Common myeloid progenitor, CD34-positive (primary cell): ENCODE data around the gene PIP5KL1.
A peak's percentile ranks its signal among the peaks of the same experiment; 100 is the strongest.

ENCODE experiments used
- CTCF ChIA-PET: fragments of 350-600 bp; sonication (Branson Sonifier 250); formaldehyde crosslinking; loops from one replicate; lab custom pipeline; 2021; ENCODE audit warnings: antibody characterized with exemption; lab: Charles Lee
- POLR2A ChIA-PET: fragments of 350-600 bp; sonication (Branson Sonifier 250); formaldehyde crosslinking; loops from one replicate; lab custom pipeline; 2021; ENCODE audit warnings: antibody characterized with exemption; lab: Charles Lee
- DNase-seq, 3 donors: peaks; one replicate each; pipeline versions ENCODE4 v3.0.0 to v3.0.0-alpha.2; 2013
- H3K27ac ChIP-seq, 2 experiments: 1 replicate in 1 of 2; 2 replicates in 1 of 2; pipeline ENCODE4 v1.7.0; 2013; ENCODE audit warnings: inconsistent platforms in 2 of 2, low read length in 2 of 2, mild to moderate bottlenecking in 2 of 2, low read depth in 1 of 2, moderate library complexity in 1 of 2; ENCODE audit not compliant: severe bottlenecking in 2 of 2, insufficient read depth in 1 of 2, poor library complexity in 1 of 2
- H3K27me3 ChIP-seq, 5 experiments: replicated peaks in 2 of 5; 1 replicate in 3 of 5; 2 replicates in 2 of 5; pipeline versions ENCODE4 v1.6.1 to v1.7.0; 2013; ENCODE audit warnings: low read length in 4 of 5, mild to moderate bottlenecking in 2 of 5, moderate library complexity in 2 of 5, inconsistent platforms in 1 of 5; ENCODE audit not compliant: insufficient read depth in 5 of 5, control insufficient read depth in 4 of 5
- H3K36me3 ChIP-seq, 4 experiments: 1 replicate in 2 of 4; 2 replicates in 2 of 4; pipeline versions ENCODE4 v1.6.1 to v1.7.0; 2013; ENCODE audit warnings: low read length in 3 of 4, control low read depth in 1 of 4, mild to moderate bottlenecking in 1 of 4; ENCODE audit not compliant: control insufficient read depth in 4 of 4, insufficient read depth in 4 of 4
- H3K4me1 ChIP-seq, 4 experiments: 1 replicate in 3 of 4; 2 replicates in 1 of 4; pipeline versions ENCODE4 v1.6.1 to v1.7.1; 2013; ENCODE audit warnings: low read length in 3 of 4, mild to moderate bottlenecking in 3 of 4, control low read depth in 1 of 4, inconsistent platforms in 1 of 4, moderate library complexity in 1 of 4; ENCODE audit not compliant: control insufficient read depth in 4 of 4, insufficient read depth in 4 of 4; ENCODE audit errors: control extremely low read depth in 1 of 4
- H3K4me3 ChIP-seq, 7 experiments: 1 replicate in 4 of 7; 2 replicates in 3 of 7; pipeline versions ENCODE4 v1.5.1 to v1.7.0; 2013; ENCODE audit warnings: mild to moderate bottlenecking in 7 of 7, low read length in 6 of 7, moderate library complexity in 6 of 7, inconsistent platforms in 2 of 7, low read depth in 2 of 7, control low read depth in 1 of 7; ENCODE audit not compliant: insufficient read depth in 4 of 7, control insufficient read depth in 1 of 7; ENCODE audit errors: extremely low read depth in 1 of 7
- H3K9me3 ChIP-seq, 5 experiments: 1 replicate in 4 of 5; 2 replicates in 1 of 5; pipeline versions ENCODE4 v1.6.1 to v1.7.1; 2013; ENCODE audit warnings: low read length in 4 of 5, mild to moderate bottlenecking in 2 of 5, inconsistent platforms in 1 of 5, low read depth in 1 of 5, moderate library complexity in 1 of 5; ENCODE audit not compliant: control insufficient read depth in 4 of 5, insufficient read depth in 2 of 5; ENCODE audit errors: control extremely low read depth in 1 of 5
- WGBS: methylation state at CpG from one replicate; pipeline ENCODE4 v1.1.5; 2013; ENCODE audit not compliant: insufficient coverage; 5-methylcytosine and 5-hydroxymethylcytosine counted together

The PIP5KL1 gene

GRCh38 chr9:127880143-127880542 lies 50.4 kb downstream of the PIP5KL1 start:
- ChIA-PET POLR2A (interaction anchor here (0.6 kb wide), 1 partner anchor 83 kb away, joined by 4 read pairs; no protein-coding TSS in a partner anchor), CTCF (interaction anchor here (2.9 to 3.5 kb wide), 2 partner anchors 9 to 35 kb away, joined by 12 to 33 read pairs; partner anchors contain the start of gene ST6GALNAC4)
- Histone ChIP-seq H3K9me3 (no peaks in the 10 kb centered on the region), H3K27ac (no peak overlapping the region), H3K4me1 (peaks cover under 1 to 49% (median 42%) of the 10 kb centered on the region in 4 experiments), H3K27me3 (peaks cover 0 to 3% (median 0%) of the 10 kb centered on the region in 5 experiments), H3K4me3 (no peak overlapping the region), H3K36me3 (peaks cover 0 to 8% (median 0%) of the 10 kb centered on the region in 4 experiments)
- no CpG with 5 or more reads among the region's 8 CpGs for WGBS
- no peak for DNase-seq

GRCh38 chr9:127878652-127879390 lies 51.8 kb downstream of the PIP5KL1 start:
- 65% methylated on average over 4 of the region's 8 CpGs for WGBS
- no peaks in the 10 kb centered on the region for H3K9me3 ChIP-seq
- H3K4me3 ChIP-seq, result no peak overlapping the region
- no peaks in the 10 kb centered on the region for H3K36me3 ChIP-seq
- peaks cover 0 to 36% (median 29%) of the 10 kb centered on the region in 4 experiments for H3K4me1 ChIP-seq
- H3K27me3 ChIP-seq, result peaks cover 0 to 3% (median 0%) of the 10 kb centered on the region in 5 experiments
- ChIA-PET POLR2A (interaction anchor here (0.7 kb wide), 1 partner anchor 12 kb away, joined by 3 read pairs; no protein-coding TSS in a partner anchor), CTCF (interaction anchor here (1.6 to 2.5 kb wide), 2 partner anchors 10 to 54 kb away, joined by 4 to 16 read pairs; no protein-coding TSS in a partner anchor)
- H3K27ac ChIP-seq, result no peak overlapping the region
- DNase-seq, result no peak

- H3K9me3 ChIP-seq, result no peaks in the 10 kb centered on the region
- H3K27me3 ChIP-seq, result peaks cover 0 to 3% (median 0%) of the 10 kb centered on the region in 5 experiments
- DNase-seq, result no peak
- H3K4me1 ChIP-seq, result peaks cover 0 to 29% (median 23%) of the 10 kb centered on the region in 4 experiments
- ChIA-PET CTCF (interaction anchor here (0.8 to 2.5 kb wide), 3 partner anchors 9 to 53 kb away, joined by 3 to 16 read pairs (median 4); no protein-coding TSS in a partner anchor), POLR2A (interaction anchor here (0.7 kb wide), 1 partner anchor 12 kb away, joined by 3 read pairs; no protein-coding TSS in a partner anchor)
- no peak overlapping the region for H3K27ac ChIP-seq
- H3K4me3 ChIP-seq, result peak overlapping the region in 4 of 7 experiments; percentile 36 to 64 (median 57)
- 85% methylated on average over 16 of the region's 18 CpGs for WGBS
- H3K36me3 ChIP-seq, result no peaks in the 10 kb centered on the region
Measured at GRCh38 chr9:127878001-127878651, 52.5 kb downstream of the PIP5KL1 start.

GRCh38 chr9:127877566-127877998 lies 53.0 kb downstream of the PIP5KL1 start, which contains the start of gene AK1:
TSS of gene AK1 (minus strand) at chr9:127877675. CDS start at chr9:127874617, 3,058 bp downstream.
- Histone ChIP-seq H3K4me3 (peak within 1 kb of the TSS in 5 of 7 experiments; percentile 36 to 64 (median 51)), H3K36me3 (no peaks in the 10 kb centered on the region), H3K9me3 (no peaks in the 10 kb centered on the region), H3K27me3 (peaks cover 0 to 3% (median 0%) of the 10 kb centered on the region in 5 experiments), H3K4me1 (peaks cover 0 to 24% (median 18%) of the 10 kb centered on the region in 4 experiments), H3K27ac (no peak within 1 kb of the TSS)
- no peak for DNase-seq
- CTCF ChIA-PET, result interaction anchor here (0.8 to 2.5 kb wide), 4 partner anchors 8 to 58 kb away, joined by 3 to 16 read pairs (median 4); no protein-coding TSS in a partner anchor
- POLR2A ChIA-PET, result no interaction called here
- WGBS, result 4% methylated on average over 37 of the region's 44 CpGs

- no peaks in the 10 kb centered on the region for H3K36me3 ChIP-seq
- ChIA-PET POLR2A (no interaction called here), CTCF (interaction anchor here (0.6 to 2.5 kb wide), 8 partner anchors 8 to 111 kb away, joined by 3 to 16 read pairs (median 4); no protein-coding TSS in a partner anchor)
- DNase-seq, result peak in 1 of 3 donors; percentile 36
- peaks cover 0 to 19% (median 13%) of the 10 kb centered on the region in 4 experiments for H3K4me1 ChIP-seq
- no peak overlapping the region for H3K27ac ChIP-seq
- H3K27me3 ChIP-seq, result peaks cover 0 to 3% (median 0%) of the 10 kb centered on the region in 5 experiments
- no peaks in the 10 kb centered on the region for H3K9me3 ChIP-seq
- H3K4me3 ChIP-seq, result peak overlapping the region in 5 of 7 experiments; percentile 10 to 64 (median 51)
- 53% methylated on average over 19 of the region's 26 CpGs for WGBS
Measured at GRCh38 chr9:127876764-127877562, 53.6 kb downstream of the PIP5KL1 start.

GRCh38 chr9:127876026-127876763 lies 54.4 kb downstream of the PIP5KL1 start:
- WGBS, result 97% methylated on average over 8 of the region's 14 CpGs
- Histone ChIP-seq H3K4me1 (peaks cover 0 to 19% (median 13%) of the 10 kb centered on the region in 4 experiments), H3K27ac (no peak overlapping the region), H3K9me3 (no peaks in the 10 kb centered on the region), H3K27me3 (peaks cover 0 to 3% (median 0%) of the 10 kb centered on the region in 5 experiments), H3K36me3 (no peaks in the 10 kb centered on the region), H3K4me3 (no peak overlapping the region)
- DNase-seq, result no peak
- ChIA-PET POLR2A (no interaction called here), CTCF (interaction anchor here (0.6 to 1.7 kb wide), 8 partner anchors 11 to 110 kb away, joined by 3 to 7 read pairs (median 4); no protein-coding TSS in a partner anchor)
